ENCODE data around the gene PLG.
"Not testable (repeated sequence)": the region's sequence is repeated elsewhere in the genome, so short reads cannot be mapped to it uniquely, and the experiment has no call there.

PLG gene

DNA sequence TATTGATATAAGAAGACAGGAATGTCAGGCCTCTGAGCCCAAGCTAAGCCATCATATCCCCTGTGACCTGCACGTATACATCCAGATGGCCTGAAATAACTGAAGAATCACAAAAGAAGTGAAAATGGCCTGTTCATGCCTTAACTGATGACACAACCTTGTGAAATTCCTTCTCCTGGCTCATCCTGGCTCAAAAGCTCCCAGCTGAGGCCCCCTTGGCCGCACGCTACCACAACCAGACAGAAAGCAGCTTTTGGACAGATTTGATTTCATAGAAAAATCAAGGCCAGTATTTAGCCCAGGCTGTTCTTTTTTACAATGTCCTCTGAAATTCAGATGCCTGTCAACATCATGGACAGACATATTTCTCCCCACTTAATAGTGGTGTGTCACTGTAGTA lies 78.6 kb downstream of the PLG start:
- not testable (repeated sequence) for DNase-seq

GRCh38 chr6:160781298-160781697 lies 79.3 kb downstream of the PLG start:
- no peak for DNase-seq

GRCh38 chr6:160782228-160782627 lies 80.2 kb downstream of the PLG start:
- DNase-seq: no peak

GRCh38 chr6:160783741-160784140 lies 81.7 kb downstream of the PLG start:
- no peak for DNase-seq

- DNase-seq: not testable (repeated sequence)
Observed at GRCh38 chr6:160788126-160788525, 86.1 kb downstream of the PLG start.

DNA sequence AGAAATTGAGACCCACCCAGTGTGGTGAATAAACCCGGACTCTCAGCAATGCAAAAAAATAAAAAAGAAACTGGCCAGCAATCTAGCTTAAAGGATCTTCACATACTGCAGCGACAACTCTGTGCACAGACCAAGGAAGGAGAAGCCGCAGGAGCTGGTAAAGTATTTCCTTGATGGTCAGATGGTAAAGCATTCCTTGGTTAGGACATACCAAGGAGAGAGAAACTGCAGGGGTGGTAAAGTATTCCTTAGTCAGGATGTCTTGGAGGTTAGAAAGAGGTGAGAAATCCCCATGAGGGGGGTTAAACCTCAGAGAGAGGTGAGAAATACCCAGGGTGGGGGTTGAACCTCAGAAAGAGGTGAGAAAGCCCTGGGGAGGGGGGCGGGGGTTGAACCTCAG lies 86.8 kb downstream of the PLG start:
- DNase-seq: no peak

DNA sequence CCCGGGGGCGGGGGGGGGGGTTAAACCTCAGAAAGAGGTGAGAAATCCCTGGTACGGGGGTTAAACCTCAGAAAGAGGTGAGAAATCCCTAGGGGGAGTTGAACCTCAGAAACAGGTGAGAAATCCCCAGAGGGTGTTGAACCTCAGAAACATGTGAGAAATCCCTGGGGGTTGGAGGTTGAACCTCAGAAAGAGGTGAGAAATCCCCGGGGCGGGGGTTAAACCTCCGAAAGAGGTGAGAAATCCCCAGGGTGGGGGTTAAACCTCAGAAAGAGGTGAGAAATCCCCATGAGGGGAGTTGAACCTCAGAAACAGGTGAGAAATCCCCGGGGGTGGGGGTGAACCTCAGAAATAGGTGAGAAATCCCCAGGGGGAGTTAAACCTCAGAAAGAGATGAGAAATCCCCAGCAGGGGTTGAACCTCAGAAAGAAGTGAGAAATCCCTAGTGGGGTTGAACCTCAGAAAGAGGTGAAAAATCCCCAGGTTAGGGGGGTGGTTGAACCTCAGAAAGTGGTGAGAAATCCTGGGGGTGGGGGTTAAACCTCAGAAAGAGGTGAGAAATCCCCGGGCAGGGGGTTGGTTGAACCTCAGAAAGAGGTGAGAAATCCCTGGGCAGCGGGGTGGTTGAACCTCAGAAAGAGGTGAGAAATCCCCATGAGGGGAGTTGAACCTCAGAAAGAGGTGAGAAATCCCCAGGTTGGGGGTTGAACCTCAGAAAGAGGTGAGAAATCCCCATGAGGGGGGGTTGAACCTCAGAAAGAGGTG lies 87.4 kb downstream of the PLG start:
- peak; percentile 3 for DNase-seq

GRCh38 chr6:160790028-160790792 lies 88.2 kb downstream of the PLG start:
- no peak for DNase-seq

DNA sequence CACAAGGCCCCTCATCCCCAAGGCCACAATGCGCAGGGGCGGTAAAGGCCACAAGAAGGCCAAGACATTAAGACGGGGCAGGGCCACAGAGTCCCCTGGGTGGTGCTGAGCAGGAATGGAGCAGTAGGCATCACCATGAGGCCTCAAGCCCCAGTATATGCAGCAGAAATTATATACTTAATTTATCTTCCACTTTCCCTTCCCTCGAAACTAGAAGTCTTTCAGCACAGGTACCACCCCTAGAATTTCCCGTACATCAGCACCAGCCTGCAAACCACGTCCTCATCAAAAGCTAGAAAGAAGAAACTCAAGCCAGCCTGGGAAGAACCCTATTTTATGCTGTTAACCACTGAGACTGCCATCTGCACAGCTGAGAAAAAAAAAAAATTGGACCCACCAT lies 89.4 kb downstream of the PLG start:
- no peak for DNase-seq

DNA sequence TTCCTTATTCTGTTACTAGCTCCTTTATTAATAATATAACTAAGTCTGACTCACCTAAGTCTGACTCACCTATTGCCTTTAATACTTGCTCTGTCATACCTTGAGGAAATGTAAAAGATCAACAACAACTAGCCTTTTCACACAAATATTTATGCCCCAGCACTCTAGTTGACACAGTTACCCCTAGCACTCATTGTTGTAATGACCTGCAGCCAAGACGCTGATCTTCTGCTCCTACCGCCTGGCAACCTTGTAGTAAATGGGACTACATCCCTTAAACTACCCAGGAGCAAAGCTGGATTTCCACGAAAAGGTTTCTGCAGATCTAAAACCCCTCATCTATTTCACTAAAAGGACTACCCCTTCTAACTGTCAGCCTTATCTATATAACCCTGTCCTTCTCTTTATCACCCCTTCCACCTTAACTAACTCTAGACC lies 90.0 kb downstream of the PLG start:
- DNase-seq: no peak

- no peak for DNase-seq
Observed at GRCh38 chr6:160792708-160793107, 90.7 kb downstream of the PLG start.

DNA sequence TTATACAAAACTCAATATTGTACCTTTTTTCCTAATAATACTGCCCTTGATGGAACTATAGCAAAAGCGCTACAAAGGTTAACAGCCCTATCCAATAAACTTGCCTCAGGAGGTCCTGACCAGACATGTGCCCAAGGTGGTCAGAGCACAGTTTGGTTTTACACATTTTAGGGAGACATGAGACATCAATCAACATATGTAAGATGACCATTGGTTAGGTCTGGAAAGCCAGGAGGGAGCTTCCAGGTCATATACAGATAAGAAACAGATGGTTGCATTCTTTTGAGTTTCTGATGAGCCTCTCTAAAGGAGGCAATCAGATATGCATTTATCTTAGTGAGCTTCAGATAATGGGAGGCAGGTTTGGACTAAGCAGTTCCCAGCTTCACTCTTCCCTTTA lies 91.6 kb downstream of the PLG start:
- DNase-seq: no peak

GRCh38 chr6:160795721-160796120 lies 93.7 kb downstream of the PLG start:
- no peak for DNase-seq

GRCh38 chr6:160798625-160799024 lies 96.6 kb downstream of the PLG start:
- DNase-seq: no peak

GRCh38 chr6:160799801-160800506 lies 97.9 kb downstream of the PLG start:
- no peak for DNase-seq

DNA sequence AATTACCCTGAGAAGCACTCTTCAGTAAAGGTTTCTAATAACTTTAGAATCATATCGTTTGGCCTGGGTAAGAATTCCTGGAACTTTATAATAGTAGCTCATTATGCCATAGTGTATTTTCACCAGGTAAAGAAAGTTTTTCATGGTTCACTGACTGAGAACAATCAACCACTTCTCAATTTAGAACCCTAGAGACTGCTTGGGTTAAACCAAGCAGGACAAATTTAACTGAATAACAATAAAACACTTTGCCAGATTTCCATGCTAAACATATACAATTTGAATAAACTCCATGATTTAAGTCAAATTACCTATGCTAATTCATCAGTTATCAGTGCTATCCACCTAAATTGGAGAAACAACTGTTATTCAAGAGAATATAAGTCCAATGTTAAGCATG lies 99.4 kb downstream of the PLG start:
- no peak for DNase-seq

- not testable (repeated sequence) for DNase-seq
Observed at GRCh38 chr6:160802049-160802448, 100.0 kb downstream of the PLG start.

Data from activated CD4-positive, alpha-beta T cell treated with anti-CD3 and anti-CD28 coated beads, Interleukin-2, amount 50 U/mL, for 16 hours (primary cell).